ENCODE results near the gene TNIK.

- TF ChIP-seq CTCF (IDR thresholded peaks at IDR 0.05; ENCODE audit: low read length) (no peak), EZH2 (IDR thresholded peaks at IDR 0.05; ENCODE audit: borderline replicate concordance, low read length) (no peak)
Measured at GRCh38 chr3:171343693-171344092, 116.5 kb downstream of the TNIK start.

Measured in OCI-LY1 (cell line).